Measurements from ENCODE around the gene SLC22A14.
"Not testable (repeated sequence)": the region's sequence is repeated elsewhere in the genome, so short reads cannot be mapped to it uniquely, and the experiment has no call there.

DNA sequence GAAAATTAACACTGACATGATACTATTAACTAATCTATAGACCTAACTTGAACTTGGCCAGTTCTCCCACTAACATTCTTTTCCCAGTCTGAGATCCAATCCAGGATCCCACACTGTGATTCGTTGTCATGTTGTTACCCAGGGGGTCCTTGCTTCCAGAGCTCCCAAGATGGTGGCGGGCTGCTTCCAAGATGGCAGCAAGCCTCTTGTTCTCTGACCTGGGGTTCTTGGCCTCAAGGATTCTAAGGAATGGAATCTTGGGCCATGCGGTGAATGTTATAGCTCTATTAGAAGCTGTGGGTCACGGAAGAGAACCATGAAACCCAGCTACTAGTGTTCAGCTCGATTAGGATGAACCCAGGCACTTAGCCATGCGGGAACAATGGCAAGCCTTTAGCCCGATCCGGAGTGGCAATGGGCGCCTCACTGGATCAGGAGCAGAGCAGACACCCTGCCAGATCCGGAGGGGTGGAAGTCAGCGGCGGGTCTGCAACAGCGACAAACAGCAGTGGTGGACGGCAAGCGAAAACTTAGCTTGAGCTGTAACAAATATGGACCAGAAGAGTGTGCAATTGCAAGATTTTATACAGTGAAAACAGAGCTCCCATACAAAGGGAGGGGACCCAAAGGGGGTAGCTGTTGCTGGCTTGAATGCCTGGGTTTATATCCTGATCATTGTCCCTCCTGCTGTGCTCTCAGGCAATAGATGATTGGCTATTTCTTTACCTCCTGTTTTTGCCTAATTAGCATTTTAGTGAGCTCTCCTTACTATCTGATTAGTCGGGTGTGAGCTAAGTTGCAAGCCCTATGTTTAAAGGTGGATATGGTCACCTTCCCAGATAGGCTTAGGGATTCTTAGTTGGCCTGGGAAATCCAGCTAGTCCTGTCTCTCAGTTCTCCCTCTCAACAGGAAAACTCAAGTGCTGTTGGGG, 7.5 kb downstream of the SLC22A14 start:
- TF ChIP-seq PTRF (tag; IDR thresholded peaks at IDR 0.05); SIN3A (IDR thresholded peaks at IDR 0.05; ENCODE audit: borderline replicate concordance in 2 of 2, control insufficient read depth in 1 of 2, low read depth in 2 of 2, low read length in 2 of 2); GATA2 (CRISPR knock-in tag; IDR thresholded peaks at IDR 0.05); SP1 (CRISPR knock-in tag; IDR thresholded peaks at IDR 0.05); EHMT2 (IDR thresholded peaks at IDR 0.05); POLR2AphosphoS2 (IDR thresholded peaks at IDR 0.05; ENCODE audit: low read length); NFXL1 (CRISPR knock-in tag; IDR thresholded peaks at IDR 0.05); SRSF3 (IDR thresholded peaks at IDR 0.05; ENCODE audit: insufficient read depth, low read length); FOSL1 (tag; conservative IDR thresholded peaks at IDR 0.05); RCOR1 (IDR thresholded peaks at IDR 0.05; ENCODE audit: borderline replicate concordance in 1 of 2, low read depth in 2 of 2, low read length in 2 of 2): not testable (repeated sequence)
- TF ChIP-seq CTCF (IDR thresholded peaks at IDR 0.05 in 2 of 3, conservative IDR thresholded peaks at IDR 0.05 in 1 of 3; ENCODE audit: insufficient read depth in 2 of 3, low read depth in 1 of 3, low read length in 3 of 3): peak; percentile 38 to 83 (median 55); a peak in 4 of 6 replicates
- TF ChIP-seq, protein P1, sequence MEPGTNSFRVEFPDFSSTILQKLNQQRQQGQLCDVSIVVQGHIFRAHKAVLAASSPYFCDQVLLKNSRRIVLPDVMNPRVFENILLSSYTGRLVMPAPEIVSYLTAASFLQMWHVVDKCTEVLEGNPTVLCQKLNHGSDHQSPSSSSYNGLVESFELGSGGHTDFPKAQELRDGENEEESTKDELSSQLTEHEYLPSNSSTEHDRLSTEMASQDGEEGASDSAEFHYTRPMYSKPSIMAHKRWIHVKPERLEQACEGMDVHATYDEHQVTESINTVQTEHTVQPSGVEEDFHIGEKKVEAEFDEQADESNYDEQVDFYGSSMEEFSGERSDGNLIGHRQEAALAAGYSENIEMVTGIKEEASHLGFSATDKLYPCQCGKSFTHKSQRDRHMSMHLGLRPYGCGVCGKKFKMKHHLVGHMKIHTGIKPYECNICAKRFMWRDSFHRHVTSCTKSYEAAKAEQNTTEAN (CRISPR knock-in tag; IDR thresholded peaks at IDR 0.05): not testable (repeated sequence)

All from K562 (cell line).